Upper lobe of left lung (tissue), 4 donors: ENCODE data around the gene AP2A2.

ENCODE experiments used
- EP300 ChIP-seq, 4 donors: sonication (generic); formaldehyde crosslinking; IDR thresholded peaks; one replicate each; pipeline ENCODE4 v1.5.1; 2017; ENCODE audit warnings: antibody characterized with exemption in 4 of 4, control low read depth in 2 of 4
- POLR2A ChIP-seq, 4 donors: fragments of 450-650 bp; IDR thresholded peaks; one replicate each; pipeline ENCODE4 v1.5.1; 2016 to 2017; ENCODE audit warnings: antibody characterized with exemption in 4 of 4, mild to moderate bottlenecking in 2 of 4
- POLR2AphosphoS5 ChIP-seq, 2 donors: sonication (generic); formaldehyde crosslinking; IDR thresholded peaks; one replicate each; pipeline ENCODE4 v1.5.1; 2017; ENCODE audit warnings: antibody characterized with exemption in 2 of 2
- TF ChIP-seq, protein P1 (sequence below), 6 experiments: fragments of 450-650 bp in 4 of 6; fragments of 200-600 bp in 2 of 6; sonication (generic) in 2 of 6; IDR thresholded peaks; one replicate each; pipeline ENCODE4 v1.5.1; 2016 to 2019; ENCODE audit warnings: antibody characterized with exemption in 6 of 6

DNA sequence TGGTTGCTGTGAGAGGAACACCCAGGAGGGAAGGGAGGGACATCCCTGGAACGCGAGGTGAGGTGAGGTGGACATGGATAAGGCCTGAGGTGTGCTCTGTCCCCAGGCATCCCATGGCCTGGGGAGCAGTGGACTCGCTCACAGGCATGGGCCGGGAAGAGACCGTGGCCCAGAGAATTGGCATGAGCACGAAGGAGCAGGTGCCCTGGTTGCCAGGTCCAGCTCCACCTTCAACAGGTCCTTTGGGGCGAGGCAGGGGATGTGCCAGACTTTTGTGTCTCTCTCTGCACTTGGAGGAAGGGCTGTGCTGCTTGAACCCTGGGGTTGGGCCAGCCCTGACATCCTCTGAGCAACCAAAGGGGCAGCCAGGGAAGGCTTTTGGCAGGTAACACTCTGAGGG lies 89.4 kb downstream of the AP2A2 start:
- TF ChIP-seq, protein P1, sequence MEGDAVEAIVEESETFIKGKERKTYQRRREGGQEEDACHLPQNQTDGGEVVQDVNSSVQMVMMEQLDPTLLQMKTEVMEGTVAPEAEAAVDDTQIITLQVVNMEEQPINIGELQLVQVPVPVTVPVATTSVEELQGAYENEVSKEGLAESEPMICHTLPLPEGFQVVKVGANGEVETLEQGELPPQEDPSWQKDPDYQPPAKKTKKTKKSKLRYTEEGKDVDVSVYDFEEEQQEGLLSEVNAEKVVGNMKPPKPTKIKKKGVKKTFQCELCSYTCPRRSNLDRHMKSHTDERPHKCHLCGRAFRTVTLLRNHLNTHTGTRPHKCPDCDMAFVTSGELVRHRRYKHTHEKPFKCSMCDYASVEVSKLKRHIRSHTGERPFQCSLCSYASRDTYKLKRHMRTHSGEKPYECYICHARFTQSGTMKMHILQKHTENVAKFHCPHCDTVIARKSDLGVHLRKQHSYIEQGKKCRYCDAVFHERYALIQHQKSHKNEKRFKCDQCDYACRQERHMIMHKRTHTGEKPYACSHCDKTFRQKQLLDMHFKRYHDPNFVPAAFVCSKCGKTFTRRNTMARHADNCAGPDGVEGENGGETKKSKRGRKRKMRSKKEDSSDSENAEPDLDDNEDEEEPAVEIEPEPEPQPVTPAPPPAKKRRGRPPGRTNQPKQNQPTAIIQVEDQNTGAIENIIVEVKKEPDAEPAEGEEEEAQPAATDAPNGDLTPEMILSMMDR (IDR thresholded peaks at IDR 0.05), result no peak
- no peak for TF ChIP-seq POLR2A (IDR thresholded peaks at IDR 0.05)
- no peak for TF ChIP-seq EP300 (IDR thresholded peaks at IDR 0.05)
- no peak for TF ChIP-seq POLR2AphosphoS5 (IDR thresholded peaks at IDR 0.05)
